ENCODE data around the gene GADD45A.

DNA sequence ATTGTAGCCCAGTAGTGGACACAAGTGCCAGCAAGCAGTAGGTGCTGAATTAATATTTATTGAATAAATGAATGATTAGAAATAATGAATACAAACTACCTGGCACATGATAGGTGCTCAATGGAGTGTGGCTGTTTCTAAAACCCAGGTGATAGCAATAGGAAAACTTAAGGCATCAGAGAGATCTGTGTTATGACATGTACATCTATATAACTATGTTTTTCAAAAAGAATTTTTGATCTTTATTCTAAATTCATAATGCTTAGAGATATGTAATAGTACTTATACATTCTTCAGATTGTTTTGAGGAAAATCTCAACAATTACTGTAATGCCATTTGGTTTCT lies 5.0 kb downstream of the GADD45A start:
- TF ChIP-seq, protein P1, sequence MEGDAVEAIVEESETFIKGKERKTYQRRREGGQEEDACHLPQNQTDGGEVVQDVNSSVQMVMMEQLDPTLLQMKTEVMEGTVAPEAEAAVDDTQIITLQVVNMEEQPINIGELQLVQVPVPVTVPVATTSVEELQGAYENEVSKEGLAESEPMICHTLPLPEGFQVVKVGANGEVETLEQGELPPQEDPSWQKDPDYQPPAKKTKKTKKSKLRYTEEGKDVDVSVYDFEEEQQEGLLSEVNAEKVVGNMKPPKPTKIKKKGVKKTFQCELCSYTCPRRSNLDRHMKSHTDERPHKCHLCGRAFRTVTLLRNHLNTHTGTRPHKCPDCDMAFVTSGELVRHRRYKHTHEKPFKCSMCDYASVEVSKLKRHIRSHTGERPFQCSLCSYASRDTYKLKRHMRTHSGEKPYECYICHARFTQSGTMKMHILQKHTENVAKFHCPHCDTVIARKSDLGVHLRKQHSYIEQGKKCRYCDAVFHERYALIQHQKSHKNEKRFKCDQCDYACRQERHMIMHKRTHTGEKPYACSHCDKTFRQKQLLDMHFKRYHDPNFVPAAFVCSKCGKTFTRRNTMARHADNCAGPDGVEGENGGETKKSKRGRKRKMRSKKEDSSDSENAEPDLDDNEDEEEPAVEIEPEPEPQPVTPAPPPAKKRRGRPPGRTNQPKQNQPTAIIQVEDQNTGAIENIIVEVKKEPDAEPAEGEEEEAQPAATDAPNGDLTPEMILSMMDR (tag by site-specific recombination; IDR thresholded peaks at IDR 0.05), result no peak
- no peak for TF ChIP-seq KLF7 (tag by site-specific recombination; IDR thresholded peaks at IDR 0.05; ENCODE audit: borderline replicate concordance)
- no peak for TF ChIP-seq ZNF292 (tag by site-specific recombination; IDR thresholded peaks at IDR 0.05; ENCODE audit: borderline replicate concordance, low read depth)
- TF ChIP-seq YY1 (tag by site-specific recombination; IDR thresholded peaks at IDR 0.05), result no peak
- TF ChIP-seq, protein P2, sequence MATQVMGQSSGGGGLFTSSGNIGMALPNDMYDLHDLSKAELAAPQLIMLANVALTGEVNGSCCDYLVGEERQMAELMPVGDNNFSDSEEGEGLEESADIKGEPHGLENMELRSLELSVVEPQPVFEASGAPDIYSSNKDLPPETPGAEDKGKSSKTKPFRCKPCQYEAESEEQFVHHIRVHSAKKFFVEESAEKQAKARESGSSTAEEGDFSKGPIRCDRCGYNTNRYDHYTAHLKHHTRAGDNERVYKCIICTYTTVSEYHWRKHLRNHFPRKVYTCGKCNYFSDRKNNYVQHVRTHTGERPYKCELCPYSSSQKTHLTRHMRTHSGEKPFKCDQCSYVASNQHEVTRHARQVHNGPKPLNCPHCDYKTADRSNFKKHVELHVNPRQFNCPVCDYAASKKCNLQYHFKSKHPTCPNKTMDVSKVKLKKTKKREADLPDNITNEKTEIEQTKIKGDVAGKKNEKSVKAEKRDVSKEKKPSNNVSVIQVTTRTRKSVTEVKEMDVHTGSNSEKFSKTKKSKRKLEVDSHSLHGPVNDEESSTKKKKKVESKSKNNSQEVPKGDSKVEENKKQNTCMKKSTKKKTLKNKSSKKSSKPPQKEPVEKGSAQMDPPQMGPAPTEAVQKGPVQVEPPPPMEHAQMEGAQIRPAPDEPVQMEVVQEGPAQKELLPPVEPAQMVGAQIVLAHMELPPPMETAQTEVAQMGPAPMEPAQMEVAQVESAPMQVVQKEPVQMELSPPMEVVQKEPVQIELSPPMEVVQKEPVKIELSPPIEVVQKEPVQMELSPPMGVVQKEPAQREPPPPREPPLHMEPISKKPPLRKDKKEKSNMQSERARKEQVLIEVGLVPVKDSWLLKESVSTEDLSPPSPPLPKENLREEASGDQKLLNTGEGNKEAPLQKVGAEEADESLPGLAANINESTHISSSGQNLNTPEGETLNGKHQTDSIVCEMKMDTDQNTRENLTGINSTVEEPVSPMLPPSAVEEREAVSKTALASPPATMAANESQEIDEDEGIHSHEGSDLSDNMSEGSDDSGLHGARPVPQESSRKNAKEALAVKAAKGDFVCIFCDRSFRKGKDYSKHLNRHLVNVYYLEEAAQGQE (tag by site-specific recombination; IDR thresholded peaks at IDR 0.05), result no peak
- TF ChIP-seq ZNF510 (tag by site-specific recombination; IDR thresholded peaks at IDR 0.05; ENCODE audit: insufficient replicate concordance), result no peak
- TF ChIP-seq ZNF184 (tag by site-specific recombination; IDR thresholded peaks at IDR 0.05), result no peak
- no peak for TF ChIP-seq ZSCAN18 (tag by site-specific recombination; IDR thresholded peaks at IDR 0.05)
- TF ChIP-seq BCL11A (tag by site-specific recombination; IDR thresholded peaks at IDR 0.05; ENCODE audit: low read depth), result no peak
- no peak for TF ChIP-seq ZBTB48 (tag by site-specific recombination; IDR thresholded peaks at IDR 0.05)
- no peak for TF ChIP-seq ZNF501 (tag by site-specific recombination; IDR thresholded peaks at IDR 0.05)
- TF ChIP-seq ZNF777 (tag by site-specific recombination; IDR thresholded peaks at IDR 0.05; ENCODE audit: borderline replicate concordance), result no peak
- TF ChIP-seq, protein P3, sequence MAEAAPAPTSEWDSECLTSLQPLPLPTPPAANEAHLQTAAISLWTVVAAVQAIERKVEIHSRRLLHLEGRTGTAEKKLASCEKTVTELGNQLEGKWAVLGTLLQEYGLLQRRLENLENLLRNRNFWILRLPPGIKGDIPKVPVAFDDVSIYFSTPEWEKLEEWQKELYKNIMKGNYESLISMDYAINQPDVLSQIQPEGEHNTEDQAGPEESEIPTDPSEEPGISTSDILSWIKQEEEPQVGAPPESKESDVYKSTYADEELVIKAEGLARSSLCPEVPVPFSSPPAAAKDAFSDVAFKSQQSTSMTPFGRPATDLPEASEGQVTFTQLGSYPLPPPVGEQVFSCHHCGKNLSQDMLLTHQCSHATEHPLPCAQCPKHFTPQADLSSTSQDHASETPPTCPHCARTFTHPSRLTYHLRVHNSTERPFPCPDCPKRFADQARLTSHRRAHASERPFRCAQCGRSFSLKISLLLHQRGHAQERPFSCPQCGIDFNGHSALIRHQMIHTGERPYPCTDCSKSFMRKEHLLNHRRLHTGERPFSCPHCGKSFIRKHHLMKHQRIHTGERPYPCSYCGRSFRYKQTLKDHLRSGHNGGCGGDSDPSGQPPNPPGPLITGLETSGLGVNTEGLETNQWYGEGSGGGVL (tag by site-specific recombination; IDR thresholded peaks at IDR 0.05), result no peak
- no peak for TF ChIP-seq SCRT2 (tag by site-specific recombination; IDR thresholded peaks at IDR 0.05)
